ENCODE data around the gene VWA5B1.
"Not testable (repeated sequence)": the region's sequence is repeated elsewhere in the genome, so short reads cannot be mapped to it uniquely, and the experiment has no call there.

The VWA5B1 gene

DNA sequence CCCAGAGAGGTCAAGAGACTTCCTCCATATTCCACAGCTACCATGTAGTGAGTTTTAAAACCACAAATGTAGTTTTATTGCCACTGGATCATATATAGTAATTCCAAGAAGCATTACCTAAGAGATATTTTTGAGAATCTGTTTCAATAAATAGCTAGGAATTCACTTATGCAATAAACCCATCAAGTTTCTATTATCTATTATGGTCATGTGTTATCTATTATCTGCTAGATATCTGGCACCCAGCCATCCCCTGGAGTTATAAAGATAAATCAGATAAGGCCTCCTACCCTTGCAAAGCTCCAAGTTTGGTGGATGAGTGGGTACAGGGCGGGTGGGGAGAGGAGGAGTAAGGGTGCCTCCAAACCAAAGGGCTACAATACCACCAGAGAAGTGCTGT lies 10.3 kb upstream of the VWA5B1 start:
- DNase-seq: no peak

GRCh38 chr1:20280906-20281305 lies 9.8 kb upstream of the VWA5B1 start:
- no peak for DNase-seq

DNA sequence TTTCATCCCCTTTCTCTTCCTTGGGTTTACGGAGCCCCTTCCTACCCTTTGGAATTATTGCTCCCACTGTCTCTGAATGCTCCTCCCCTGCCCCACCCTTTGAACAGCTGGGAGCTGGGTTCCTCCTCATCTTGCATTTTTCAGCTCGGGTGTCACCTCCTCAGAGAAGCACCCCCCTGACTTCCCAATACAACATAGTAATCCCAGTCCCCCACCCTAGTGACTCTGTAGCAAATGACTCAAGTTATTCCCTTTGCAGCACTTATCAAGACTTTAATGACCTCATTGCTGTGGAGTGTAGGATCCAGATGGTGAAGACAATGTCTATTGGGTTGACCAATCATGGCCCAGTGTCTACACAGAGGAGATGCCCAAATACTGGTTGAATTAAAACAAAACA lies 8.9 kb upstream of the VWA5B1 start:
- DNase-seq: no peak

DNA sequence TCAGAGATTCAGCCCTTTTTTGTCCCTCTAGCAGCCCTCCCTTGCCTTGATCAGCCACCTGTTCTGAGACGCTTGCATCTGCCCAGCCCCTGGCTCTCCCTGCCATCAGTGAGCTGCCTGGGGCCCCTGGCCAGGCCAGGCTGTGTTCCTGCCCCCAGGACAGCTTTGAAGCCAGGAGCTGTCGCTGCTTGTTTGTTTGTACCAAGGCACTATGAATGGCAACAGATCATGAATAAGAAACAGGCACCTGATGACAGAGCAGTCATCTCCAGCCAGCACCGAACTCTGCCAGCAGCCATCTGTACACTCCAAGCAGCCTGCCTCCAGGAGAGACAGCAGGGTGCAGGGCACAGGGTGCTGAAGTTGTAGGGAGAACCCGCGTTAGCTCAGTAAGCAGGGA lies 8.1 kb upstream of the VWA5B1 start:
- no peak for DNase-seq

- no peak for DNase-seq
Observed at GRCh38 chr1:20284046-20284445, 6.6 kb upstream of the VWA5B1 start.

GRCh38 chr1:20284625-20285024 lies 6.0 kb upstream of the VWA5B1 start:
- DNase-seq: no peak

- DNase-seq: no peak
Observed at GRCh38 chr1:20285510-20285909, 5.2 kb upstream of the VWA5B1 start.

DNA sequence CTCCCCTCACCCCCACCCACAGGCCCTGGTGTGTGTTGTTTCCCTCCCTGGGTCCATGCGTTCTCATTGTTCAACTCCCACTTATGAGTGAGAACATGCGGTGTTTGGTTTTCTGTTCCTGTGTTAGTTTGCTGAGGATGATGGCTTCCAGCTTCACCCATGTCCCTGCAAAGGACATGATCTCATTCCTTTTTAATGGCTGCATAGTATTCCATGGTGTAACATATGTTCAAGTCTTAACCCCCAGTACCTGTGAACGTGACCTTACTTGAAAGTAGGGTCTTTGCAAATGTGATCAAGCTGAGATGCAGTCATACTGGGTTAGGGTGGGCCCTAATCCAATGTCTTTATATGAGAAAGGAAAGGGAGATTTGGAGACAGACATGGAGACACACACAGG lies 3.0 kb upstream of the VWA5B1 start:
- DNase-seq: not testable (repeated sequence)

GRCh38 chr1:20291645-20292084 lies 990 bp downstream of the VWA5B1 start:
- no peak for DNase-seq

DNA sequence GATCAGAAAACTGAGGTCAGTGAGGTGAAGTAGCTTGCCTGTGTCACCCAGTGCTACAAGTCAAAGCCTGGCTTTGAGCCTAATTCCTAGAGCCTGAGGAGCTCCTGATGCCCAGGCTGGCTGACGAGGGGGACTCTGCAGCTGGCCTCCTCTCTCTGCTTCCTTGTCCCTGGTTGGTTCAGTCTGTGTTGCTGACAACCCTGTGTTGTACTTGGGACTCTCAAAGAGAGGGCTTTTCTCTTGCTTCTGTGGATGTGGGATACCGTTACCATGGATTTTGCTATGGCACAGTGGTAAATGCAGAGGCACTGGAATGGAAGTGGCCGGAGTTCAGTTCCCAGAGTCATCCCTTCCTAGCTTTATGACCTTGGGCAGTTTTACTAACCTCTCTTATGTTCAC lies 8.0 kb downstream of the VWA5B1 start:
- no peak for DNase-seq

- DNase-seq: no peak
Observed at GRCh38 chr1:20301463-20302107, 10.9 kb downstream of the VWA5B1 start.

DNA sequence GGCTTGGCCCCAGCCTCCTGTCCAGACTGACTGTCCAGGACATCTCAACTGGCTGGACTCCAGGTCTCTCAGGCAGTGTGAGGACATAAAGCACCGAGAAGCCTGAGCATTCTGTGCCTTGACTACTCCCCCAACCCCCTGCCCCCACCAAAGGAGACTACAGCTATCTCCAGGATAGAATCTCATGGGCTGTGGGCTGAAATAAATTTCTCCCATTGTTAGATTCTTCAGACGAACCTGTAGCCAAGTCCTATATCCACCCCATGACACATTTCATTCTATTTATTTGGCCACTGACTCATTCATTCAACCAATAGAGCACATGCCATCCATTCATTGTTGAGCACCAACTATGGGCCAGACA lies 11.4 kb downstream of the VWA5B1 start:
- DNase-seq: no peak

- DNase-seq: no peak
Observed at GRCh38 chr1:20307026-20307425, 16.4 kb downstream of the VWA5B1 start.

DNA sequence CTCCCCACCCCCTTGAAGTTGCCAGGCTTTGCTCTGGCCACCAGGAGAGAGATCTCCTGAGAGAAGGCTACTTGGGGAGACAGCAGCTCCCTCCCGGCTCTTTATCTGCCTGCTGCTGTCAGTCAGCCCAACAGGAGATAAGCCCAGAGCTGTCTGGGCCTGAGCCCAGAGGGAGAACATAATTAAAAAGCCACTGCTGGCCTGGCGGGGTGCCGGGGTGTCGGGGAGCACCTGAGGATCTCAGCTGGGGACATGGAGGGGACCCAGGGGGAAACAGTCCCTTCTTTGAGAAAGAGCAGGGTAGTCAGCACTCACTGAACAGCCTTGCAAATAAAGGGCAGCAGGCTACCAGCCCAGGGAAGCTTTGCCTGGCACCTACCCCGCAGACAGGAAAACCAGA lies 17.9 kb downstream of the VWA5B1 start:
- DNase-seq: no peak

- DNase-seq: no peak
Observed at GRCh38 chr1:20311289-20311688, 20.6 kb downstream of the VWA5B1 start.

GRCh38 chr1:20312310-20312709 lies 21.6 kb downstream of the VWA5B1 start:
- no peak for DNase-seq

DNA sequence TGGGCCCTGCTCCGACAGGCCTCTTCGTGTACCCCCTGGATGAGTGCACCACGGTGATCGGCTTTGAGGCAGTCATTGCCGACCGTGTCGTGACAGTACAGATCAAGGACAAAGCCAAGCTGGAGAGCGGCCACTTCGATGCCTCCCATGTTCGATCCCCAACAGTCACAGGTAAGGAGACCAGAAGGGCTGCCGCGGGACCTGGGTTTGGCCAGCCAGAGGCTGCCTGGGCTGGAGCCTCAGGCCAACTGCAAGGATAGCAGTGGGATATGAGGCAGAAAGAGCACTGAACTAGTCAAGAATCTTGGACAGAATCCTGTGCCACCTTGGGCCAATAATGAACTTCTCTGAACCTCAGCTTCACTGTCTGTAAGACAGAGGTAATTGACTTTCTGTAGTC lies 22.1 kb downstream of the VWA5B1 start:
- DNase-seq: no peak

DNA sequence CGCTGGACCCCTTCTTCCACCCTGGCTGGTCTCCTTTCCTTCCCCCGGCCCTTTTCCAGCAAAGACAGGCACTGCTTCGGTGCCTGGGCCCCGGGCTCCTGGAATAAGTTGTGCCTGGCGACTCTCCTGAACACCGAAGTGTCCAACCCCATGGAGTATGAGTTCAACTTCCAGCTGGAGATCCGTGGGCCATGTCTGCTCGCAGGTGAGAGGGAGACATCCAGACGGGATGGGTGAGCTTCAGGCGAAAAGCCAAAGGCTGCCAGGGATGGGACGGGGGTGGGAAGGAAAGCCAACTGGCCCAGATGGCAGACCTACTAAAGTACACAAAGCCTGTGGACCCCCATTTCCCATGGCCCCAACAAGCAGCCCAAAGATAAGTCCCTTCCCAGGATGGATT lies 26.8 kb downstream of the VWA5B1 start:
- DNase-seq: no peak

- DNase-seq: no peak
Observed at GRCh38 chr1:20318521-20318920, 27.8 kb downstream of the VWA5B1 start.

DNA sequence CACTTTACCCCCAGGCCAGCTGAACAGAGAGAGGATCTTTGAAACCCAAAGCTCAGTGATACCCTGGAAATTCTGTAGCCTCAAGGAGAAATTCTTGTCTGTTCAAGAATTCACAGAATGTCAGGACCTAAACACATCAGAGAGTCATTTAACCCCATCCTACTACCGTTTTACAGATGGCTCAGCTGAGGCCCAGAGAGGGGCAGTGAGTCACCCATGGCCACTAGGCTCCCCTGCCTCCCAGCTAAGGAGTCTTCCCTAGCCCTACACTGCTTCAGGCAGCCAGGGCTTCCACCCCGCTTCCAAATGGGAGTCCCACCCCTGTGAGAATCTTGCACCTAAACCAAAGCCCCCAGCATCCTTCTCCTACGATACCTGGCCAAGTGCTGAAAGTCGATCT lies 28.3 kb downstream of the VWA5B1 start:
- no peak for DNase-seq

DNA sequence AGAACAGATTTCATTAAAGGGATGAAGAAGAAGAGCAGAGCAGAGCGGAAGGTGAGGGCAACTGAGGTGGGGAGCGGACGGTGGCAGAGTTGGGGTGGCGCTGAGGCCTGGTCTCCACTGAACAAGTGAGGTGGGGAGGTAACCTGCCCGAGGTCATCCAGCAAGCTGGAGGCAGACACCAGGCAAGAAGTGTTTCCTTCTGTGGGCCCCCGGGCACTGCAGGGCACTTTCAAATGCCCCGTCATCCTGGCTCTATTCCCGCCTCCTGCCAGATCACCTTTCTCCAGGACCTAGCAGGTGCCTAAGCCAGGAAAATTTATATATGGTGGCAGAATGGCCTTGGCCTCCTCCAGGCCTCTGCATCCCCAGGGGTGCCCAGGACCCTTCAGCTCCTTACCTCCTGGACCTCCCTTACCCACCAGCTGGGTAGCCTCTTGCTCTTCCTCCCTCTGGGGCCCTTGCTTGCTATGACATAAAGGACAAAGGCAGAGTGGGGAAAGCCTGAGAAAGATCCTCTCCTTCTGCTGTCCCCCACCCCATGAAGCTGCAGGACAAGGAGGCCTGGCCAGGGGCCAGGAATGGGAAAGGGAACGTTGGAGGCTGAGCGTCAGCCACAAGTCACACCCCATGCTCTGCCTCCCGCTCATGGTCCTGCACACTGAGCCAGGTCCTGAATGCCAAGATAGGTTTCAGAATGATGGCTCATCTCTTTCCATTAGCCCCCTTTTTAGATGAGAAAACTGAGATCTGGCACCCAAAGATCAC lies 29.0 kb downstream of the VWA5B1 start:
- no peak for DNase-seq

DNA sequence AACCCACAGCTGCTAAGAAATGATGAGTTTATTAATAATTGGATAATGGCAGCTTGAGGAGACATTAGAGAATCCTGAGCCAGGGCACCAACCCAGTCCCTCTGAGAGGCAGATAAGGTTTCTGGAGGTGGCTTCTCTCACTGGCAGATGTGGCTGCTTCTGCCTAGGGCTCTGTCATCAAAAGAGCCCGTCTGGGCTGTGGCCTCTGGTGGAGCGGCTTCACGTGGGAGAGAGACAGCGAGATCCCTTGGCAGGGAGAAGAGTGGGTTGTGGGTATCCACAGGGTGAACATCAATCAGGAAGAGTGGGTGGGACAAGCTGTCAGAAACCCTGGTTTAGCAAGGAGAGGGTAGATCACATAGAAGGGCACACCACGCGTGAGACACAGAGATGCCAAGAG lies 30.0 kb downstream of the VWA5B1 start:
- no peak for DNase-seq

DNA sequence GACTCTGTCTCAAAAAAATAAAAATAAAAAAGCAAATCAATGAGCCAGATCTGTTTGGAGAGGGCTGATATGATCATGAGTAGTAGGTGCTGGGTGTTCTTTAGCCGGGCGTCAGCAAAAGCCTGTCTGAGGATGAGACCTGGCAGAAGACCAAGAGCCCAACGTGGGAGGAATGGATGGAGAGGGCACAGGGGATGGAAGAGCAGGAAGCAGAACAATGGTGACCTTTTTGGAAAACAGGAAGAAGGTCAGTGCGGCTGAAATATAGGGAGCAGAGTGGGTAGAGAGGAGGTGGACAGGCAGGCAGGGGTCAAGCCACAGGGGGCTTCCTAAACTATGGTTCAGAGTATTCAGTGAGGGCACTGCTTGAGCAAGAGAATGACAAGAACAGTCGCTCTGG lies 30.9 kb downstream of the VWA5B1 start:
- no peak for DNase-seq

- DNase-seq: no peak
Observed at GRCh38 chr1:20322081-20322824, 31.6 kb downstream of the VWA5B1 start.
